ENCODE data around the gene CACNA1E. TPM values are rescaled to one million over a fixed set of nuclear protein-coding genes. Genes with fewer than 3 reads are reported as not detected.

Gene CACNA1E
- total and polyA plus RNA-seq, 2 of the 13 experiments (the other 11 are each of a cell fraction or from before 2014, with no cell fraction given), result not detected

- TF ChIP-seq, protein P1, sequence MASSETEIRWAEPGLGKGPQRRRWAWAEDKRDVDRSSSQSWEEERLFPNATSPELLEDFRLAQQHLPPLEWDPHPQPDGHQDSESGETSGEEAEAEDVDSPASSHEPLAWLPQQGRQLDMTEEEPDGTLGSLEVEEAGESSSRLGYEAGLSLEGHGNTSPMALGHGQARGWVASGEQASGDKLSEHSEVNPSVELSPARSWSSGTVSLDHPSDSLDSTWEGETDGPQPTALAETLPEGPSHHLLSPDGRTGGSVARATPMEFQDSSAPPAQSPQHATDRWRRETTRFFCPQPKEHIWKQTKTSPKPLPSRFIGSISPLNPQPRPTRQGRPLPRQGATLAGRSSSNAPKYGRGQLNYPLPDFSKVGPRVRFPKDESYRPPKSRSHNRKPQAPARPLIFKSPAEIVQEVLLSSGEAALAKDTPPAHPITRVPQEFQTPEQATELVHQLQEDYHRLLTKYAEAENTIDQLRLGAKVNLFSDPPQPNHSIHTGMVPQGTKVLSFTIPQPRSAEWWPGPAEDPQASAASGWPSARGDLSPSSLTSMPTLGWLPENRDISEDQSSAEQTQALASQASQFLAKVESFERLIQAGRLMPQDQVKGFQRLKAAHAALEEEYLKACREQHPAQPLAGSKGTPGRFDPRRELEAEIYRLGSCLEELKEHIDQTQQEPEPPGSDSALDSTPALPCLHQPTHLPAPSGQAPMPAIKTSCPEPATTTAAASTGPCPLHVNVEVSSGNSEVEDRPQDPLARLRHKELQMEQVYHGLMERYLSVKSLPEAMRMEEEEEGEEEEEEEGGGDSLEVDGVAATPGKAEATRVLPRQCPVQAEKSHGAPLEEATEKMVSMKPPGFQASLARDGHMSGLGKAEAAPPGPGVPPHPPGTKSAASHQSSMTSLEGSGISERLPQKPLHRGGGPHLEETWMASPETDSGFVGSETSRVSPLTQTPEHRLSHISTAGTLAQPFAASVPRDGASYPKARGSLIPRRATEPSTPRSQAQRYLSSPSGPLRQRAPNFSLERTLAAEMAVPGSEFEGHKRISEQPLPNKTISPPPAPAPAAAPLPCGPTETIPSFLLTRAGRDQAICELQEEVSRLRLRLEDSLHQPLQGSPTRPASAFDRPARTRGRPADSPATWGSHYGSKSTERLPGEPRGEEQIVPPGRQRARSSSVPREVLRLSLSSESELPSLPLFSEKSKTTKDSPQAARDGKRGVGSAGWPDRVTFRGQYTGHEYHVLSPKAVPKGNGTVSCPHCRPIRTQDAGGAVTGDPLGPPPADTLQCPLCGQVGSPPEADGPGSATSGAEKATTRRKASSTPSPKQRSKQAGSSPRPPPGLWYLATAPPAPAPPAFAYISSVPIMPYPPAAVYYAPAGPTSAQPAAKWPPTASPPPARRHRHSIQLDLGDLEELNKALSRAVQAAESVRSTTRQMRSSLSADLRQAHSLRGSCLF (CRISPR knock-in tag; IDR thresholded peaks at IDR 0.05; ENCODE audit: borderline replicate concordance), result no peak
Measured at GRCh38 chr1:181712711-181713110, 229.4 kb downstream of the CACNA1E start (continued).

- H3K27me3 ChIP-seq (ENCODE audit: control insufficient read depth in 1 of 2, insufficient read depth in 2 of 2, low read length in 2 of 2), result peaks cover 0 to 6% of the 10 kb centered on the region in 2 experiments; a peak in 1 of 5 replicates
- no peak for FAIRE-seq
- TF ChIP-seq SMAD9 (CRISPR knock-in tag; IDR thresholded peaks at IDR 0.05) (no peak), NR2F2 (IDR thresholded peaks at IDR 0.05; ENCODE audit: borderline replicate concordance, low read depth) (no peak), ZBTB2 (CRISPR knock-in tag; IDR thresholded peaks at IDR 0.05; ENCODE audit: low read depth) (no peak), MTF2 (CRISPR knock-in tag; IDR thresholded peaks at IDR 0.05; ENCODE audit: borderline replicate concordance) (no peak)
- TF ChIP-seq, protein P2, sequence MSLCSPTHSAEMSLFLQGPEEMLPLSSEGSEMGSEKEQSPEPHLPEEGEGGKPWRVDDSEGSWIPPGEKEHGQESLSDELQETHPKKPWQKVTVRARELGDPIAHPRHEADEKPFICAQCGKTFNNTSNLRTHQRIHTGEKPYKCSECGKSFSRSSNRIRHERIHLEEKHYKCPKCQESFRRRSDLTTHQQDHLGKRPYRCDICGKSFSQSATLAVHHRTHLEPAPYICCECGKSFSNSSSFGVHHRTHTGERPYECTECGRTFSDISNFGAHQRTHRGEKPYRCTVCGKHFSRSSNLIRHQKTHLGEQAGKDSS (CRISPR knock-in tag; IDR thresholded peaks at IDR 0.05; ENCODE audit: borderline replicate concordance, low read depth), result no peak
- TF ChIP-seq, protein P3, sequence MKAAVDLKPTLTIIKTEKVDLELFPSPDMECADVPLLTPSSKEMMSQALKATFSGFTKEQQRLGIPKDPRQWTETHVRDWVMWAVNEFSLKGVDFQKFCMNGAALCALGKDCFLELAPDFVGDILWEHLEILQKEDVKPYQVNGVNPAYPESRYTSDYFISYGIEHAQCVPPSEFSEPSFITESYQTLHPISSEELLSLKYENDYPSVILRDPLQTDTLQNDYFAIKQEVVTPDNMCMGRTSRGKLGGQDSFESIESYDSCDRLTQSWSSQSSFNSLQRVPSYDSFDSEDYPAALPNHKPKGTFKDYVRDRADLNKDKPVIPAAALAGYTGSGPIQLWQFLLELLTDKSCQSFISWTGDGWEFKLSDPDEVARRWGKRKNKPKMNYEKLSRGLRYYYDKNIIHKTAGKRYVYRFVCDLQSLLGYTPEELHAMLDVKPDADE (CRISPR knock-in tag; IDR thresholded peaks at IDR 0.05), result no peak
- TF ChIP-seq, protein P4, sequence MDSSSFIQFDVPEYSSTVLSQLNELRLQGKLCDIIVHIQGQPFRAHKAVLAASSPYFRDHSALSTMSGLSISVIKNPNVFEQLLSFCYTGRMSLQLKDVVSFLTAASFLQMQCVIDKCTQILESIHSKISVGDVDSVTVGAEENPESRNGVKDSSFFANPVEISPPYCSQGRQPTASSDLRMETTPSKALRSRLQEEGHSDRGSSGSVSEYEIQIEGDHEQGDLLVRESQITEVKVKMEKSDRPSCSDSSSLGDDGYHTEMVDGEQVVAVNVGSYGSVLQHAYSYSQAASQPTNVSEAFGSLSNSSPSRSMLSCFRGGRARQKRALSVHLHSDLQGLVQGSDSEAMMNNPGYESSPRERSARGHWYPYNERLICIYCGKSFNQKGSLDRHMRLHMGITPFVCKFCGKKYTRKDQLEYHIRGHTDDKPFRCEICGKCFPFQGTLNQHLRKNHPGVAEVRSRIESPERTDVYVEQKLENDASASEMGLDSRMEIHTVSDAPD (CRISPR knock-in tag; IDR thresholded peaks at IDR 0.05), result no peak
- H3K79me2 ChIP-seq (ENCODE audit: insufficient read depth, low read length), result no peaks in the 10 kb centered on the region
- CTCF ChIA-PET (ENCODE audit: low intra/inter-chr PET ratio, low total read pairs), result no interaction called here
- 0% methylated on average over 2 of the region's 2 CpGs for WGBS (ENCODE audit: low lambda C conversion rate)
- no peaks in the 10 kb centered on the region for H3K36me3 ChIP-seq (replicated peaks in 1 of 2; ENCODE audit: control insufficient read depth in 1 of 2, insufficient read depth in 2 of 2, low read length in 2 of 2)
- H2AFZ ChIP-seq (ENCODE audit: low read length), result no peak overlapping the region
- H4K20me1 ChIP-seq (ENCODE audit: insufficient read depth, low read length), result no peaks in the 10 kb centered on the region
- no peaks in the 10 kb centered on the region for H3K4me1 ChIP-seq (ENCODE audit: insufficient read depth, low read length)
- no peak for ATAC-seq
- H3K27ac ChIP-seq (ENCODE audit: extremely low read length, insufficient read depth, low read length), result no peak overlapping the region
- no peak overlapping the region for H3K4me2 ChIP-seq (ENCODE audit: low read depth, low read length)
- in situ Hi-C loops (cut with HindIII; ENCODE audit: extremely low pct_ligation_motif_present, low pct_unique_long_range_greater_than_20kb) (no loop called here), intact Hi-C loops (cut with micrococcal nuclease; ENCODE audit: unreplicated experiment) (no loop called here)
- no peak overlapping the region for H3K9ac ChIP-seq (ENCODE audit: insufficient read depth, low read depth, low read length)
- POLR2A ChIA-PET, result no interaction called here
- no peak for DNase-seq (ENCODE audit: low spot score)
- H3K9me3 ChIP-seq (ENCODE audit: low read length), result no peaks in the 10 kb centered on the region
- H3K4me3 ChIP-seq (replicated peaks in 1 of 3; ENCODE audit: insufficient read depth in 1 of 3, low read depth in 2 of 3, low read length in 3 of 3), result no peak overlapping the region
- BruUV-seq (replicated peaks), result no TSS peak
Measured at GRCh38 chr1:181714428-181714827, 231.1 kb downstream of the CACNA1E start.

Measured in HepG2 (cell line).